NT2/D1 (cell line): ENCODE measurements around the gene GPAT3.

ENCODE experiments used
- SUZ12 ChIP-seq: IDR thresholded peaks from 2 replicates; pipeline ENCODE4 v1.6.1; 2011; ENCODE audit not compliant: insufficient read length, insufficient read depth; ENCODE audit errors: extremely low read depth
- ZNF274 ChIP-seq: IDR thresholded peaks from 2 replicates; pipeline ENCODE4 v1.6.1; 2011; ENCODE audit warnings: mild to moderate bottlenecking, low read depth, low read length

DNA sequence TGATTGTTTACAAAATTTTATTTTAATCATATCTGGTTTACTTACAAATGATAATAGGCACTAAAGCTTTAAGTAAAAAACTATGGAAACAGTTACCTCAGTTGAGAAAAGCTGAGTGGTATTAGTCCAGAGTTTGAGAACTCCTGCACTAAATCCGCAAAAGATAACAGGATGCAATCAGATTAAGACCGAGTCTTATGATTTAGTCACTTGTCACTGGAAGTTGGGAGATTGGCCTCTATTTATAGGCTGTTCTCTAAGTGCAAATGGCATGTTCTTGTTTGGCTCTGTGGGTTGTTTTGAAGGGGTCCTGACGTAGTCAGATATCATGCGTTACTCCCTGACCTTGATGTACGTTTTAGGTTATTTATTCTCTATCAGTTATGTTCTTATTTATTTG lies 6.3 kb downstream of the GPAT3 start:
- no peak for TF ChIP-seq ZNF274
- TF ChIP-seq SUZ12: no peak
